GM08714 (cell line): Measurements from ENCODE around the gene USP2.
A peak's percentile ranks its signal among the peaks of the same experiment; 100 is the strongest.

Experiments used
- H3K4me3 ChIP-seq: fragments of 200-500 bp; sonication (Bioruptor generic); 2 replicates; pipeline ENCODE4 v1.5.1; 2014; ENCODE audit warnings: mild to moderate bottlenecking, low read length, inconsistent platforms
- ZNF274 ChIP-seq: IDR thresholded peaks from 2 replicates; pipeline ENCODE4 v1.6.1; 2012; ENCODE audit warnings: mild to moderate bottlenecking, low read depth, low read length

The USP2 gene

GRCh38 chr11:119381181-119381988, at the start of gene USP2:
Gene USP2 (minus strand): TSS chr11:119381690. CDS start chr11:119373480, 8,210 bp downstream.
- TF ChIP-seq ZNF274: no peak
- peak within 1 kb of the TSS; percentile 47; the same call in 1 of the 2 replicates for H3K4me3 ChIP-seq

GRCh38 chr11:119427279-119427678, 45.8 kb upstream of the USP2 start:
- no peak overlapping the region for H3K4me3 ChIP-seq
- TF ChIP-seq ZNF274: no peak

- no peak overlapping the region for H3K4me3 ChIP-seq
- TF ChIP-seq ZNF274: no peak
Observed at GRCh38 chr11:119426142-119426541, 44.7 kb upstream of the USP2 start.

- no peak for TF ChIP-seq ZNF274
- H3K4me3 ChIP-seq: no peak overlapping the region
Observed at GRCh38 chr11:119424775-119425174, 43.3 kb upstream of the USP2 start.

GRCh38 chr11:119424276-119424675, 42.8 kb upstream of the USP2 start:
- TF ChIP-seq ZNF274: no peak
- no peak overlapping the region for H3K4me3 ChIP-seq

GRCh38 chr11:119423509-119424254, 42.2 kb upstream of the USP2 start:
- H3K4me3 ChIP-seq: no peak overlapping the region
- TF ChIP-seq ZNF274: no peak

GRCh38 chr11:119422809-119423508, 41.5 kb upstream of the USP2 start, which contains the start of gene THY1:
Gene THY1 (minus strand): TSS chr11:119423172. CDS start chr11:119420905, 2,267 bp downstream.
- no peak for TF ChIP-seq ZNF274
- H3K4me3 ChIP-seq: no peak within 1 kb of the TSS

GRCh38 chr11:119421941-119422808, 40.7 kb upstream of the USP2 start:
- TF ChIP-seq ZNF274: no peak
- no peak overlapping the region for H3K4me3 ChIP-seq

- no peak for TF ChIP-seq ZNF274
- H3K4me3 ChIP-seq: no peak overlapping the region
Observed at GRCh38 chr11:119421351-119421750, 39.9 kb upstream of the USP2 start.

GRCh38 chr11:119420631-119421030, 39.1 kb upstream of the USP2 start:
- no peak for TF ChIP-seq ZNF274
- H3K4me3 ChIP-seq: no peak overlapping the region

GRCh38 chr11:119419834-119420492, 38.5 kb upstream of the USP2 start:
- TF ChIP-seq ZNF274: no peak
- H3K4me3 ChIP-seq: no peak overlapping the region

GRCh38 chr11:119419246-119419645, 37.8 kb upstream of the USP2 start:
- TF ChIP-seq ZNF274: no peak

GRCh38 chr11:119418759-119419158, 37.3 kb upstream of the USP2 start:
- H3K4me3 ChIP-seq: no peak overlapping the region
- no peak for TF ChIP-seq ZNF274

More at GRCh38 chr11:119419246-119419645, 37.8 kb upstream of the USP2 start:
- no peak overlapping the region for H3K4me3 ChIP-seq
